ENCODE measurements around the gene ATOSA. TPM values are rescaled to one million over a fixed set of nuclear protein-coding genes. Genes with fewer than 3 reads are reported as not detected.

The ATOSA gene
- total and polyA plus RNA-seq, 12 donors, result 8.7 to 98.1 (median 30.3) TPM

- 77 to 82% methylated on average over 2 of the region's 2 CpGs for WGBS, 2 donors
- Histone ChIP-seq H3K4me3 (no peak overlapping the region), H3K27me3 (no peaks in the 10 kb centered on the region), H3K9me3 (no peaks in the 10 kb centered on the region), H3K36me3 (no peaks in the 10 kb centered on the region), H3K27ac (no peak overlapping the region), H3K4me1 (no peaks in the 10 kb centered on the region)
- no peak for TF ChIP-seq CTCF (IDR thresholded peaks at IDR 0.05)
- DNase-seq (no peak), ATAC-seq (no peak)
- intact Hi-C loops (cut with DNase I), result no loop called here
These were observed 39.4 kb upstream of the ATOSA start for GRCh38 chr15:52718551-52718950.

- Histone ChIP-seq H3K27ac (no peak overlapping the region), H3K36me3 (no peaks in the 10 kb centered on the region), H3K27me3 (no peaks in the 10 kb centered on the region), H3K9me3 (no peaks in the 10 kb centered on the region), H3K4me1 (no peaks in the 10 kb centered on the region), H3K4me3 (no peak overlapping the region)
- no peak for TF ChIP-seq CTCF (IDR thresholded peaks at IDR 0.05)
- 81 to 85% methylated on average over 6 of the region's 6 CpGs for WGBS, 2 donors
- DNase-seq (no peak), ATAC-seq (no peak)
- intact Hi-C loops (cut with DNase I), result no loop called here
These were observed 38.7 kb upstream of the ATOSA start for GRCh38 chr15:52717924-52718323.

- Histone ChIP-seq H3K27me3 (no peaks in the 10 kb centered on the region), H3K4me3 (no peak overlapping the region), H3K9me3 (no peaks in the 10 kb centered on the region), H3K4me1 (no peaks in the 10 kb centered on the region), H3K36me3 (no peaks in the 10 kb centered on the region), H3K27ac (no peak overlapping the region)
- 84 to 91% methylated on average over 6 of the region's 6 CpGs for WGBS, 2 donors
- TF ChIP-seq CTCF (IDR thresholded peaks at IDR 0.05), result no peak
- no peak for ATAC-seq
- no peak for DNase-seq
- intact Hi-C loops (cut with DNase I), result no loop called here
These were observed 38.3 kb upstream of the ATOSA start for GRCh38 chr15:52717481-52717880.

DNA sequence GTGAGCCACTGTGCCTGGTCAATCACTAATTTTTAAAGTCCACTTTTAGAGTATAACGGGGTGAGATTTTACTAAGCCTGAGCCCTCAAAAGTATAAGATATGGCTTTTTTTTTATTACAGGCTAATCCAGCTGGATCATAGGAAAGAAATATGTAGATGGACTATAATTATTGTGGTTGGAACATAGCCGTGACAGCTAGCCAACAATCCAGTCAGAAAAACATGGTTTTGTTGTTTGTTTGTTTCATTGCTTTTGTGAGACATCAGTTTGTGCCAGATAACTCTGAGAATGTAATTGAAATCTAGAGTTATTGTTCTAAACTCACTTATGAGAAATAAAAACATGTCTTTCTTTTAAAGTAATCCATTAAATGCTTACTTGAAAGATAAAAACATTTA is 37.3 kb upstream of the ATOSA start:
- H3K27me3 ChIP-seq, result no peaks in the 10 kb centered on the region
- WGBS, 2 donors, result 54 to 77% methylated on average over 2 of the region's 2 CpGs

More for the DNA sequence above, 37.3 kb upstream of the ATOSA start:
- Histone ChIP-seq H3K4me1 (no peaks in the 10 kb centered on the region), H3K36me3 (no peaks in the 10 kb centered on the region), H3K27ac (no peak overlapping the region), H3K4me3 (no peak overlapping the region), H3K9me3 (no peaks in the 10 kb centered on the region)
- ATAC-seq (no peak), DNase-seq (no peak)
- intact Hi-C loops (cut with DNase I), result no loop called here
- no peak for TF ChIP-seq CTCF (IDR thresholded peaks at IDR 0.05)
